Measurements from ENCODE around the gene SNN. TPM values are rescaled to one million over a fixed set of nuclear protein-coding genes. Genes with fewer than 3 reads are reported as not detected.

SNN gene
- total RNA-seq, 1 experiment from 2014 or later, result 65.2 TPM

DNA sequence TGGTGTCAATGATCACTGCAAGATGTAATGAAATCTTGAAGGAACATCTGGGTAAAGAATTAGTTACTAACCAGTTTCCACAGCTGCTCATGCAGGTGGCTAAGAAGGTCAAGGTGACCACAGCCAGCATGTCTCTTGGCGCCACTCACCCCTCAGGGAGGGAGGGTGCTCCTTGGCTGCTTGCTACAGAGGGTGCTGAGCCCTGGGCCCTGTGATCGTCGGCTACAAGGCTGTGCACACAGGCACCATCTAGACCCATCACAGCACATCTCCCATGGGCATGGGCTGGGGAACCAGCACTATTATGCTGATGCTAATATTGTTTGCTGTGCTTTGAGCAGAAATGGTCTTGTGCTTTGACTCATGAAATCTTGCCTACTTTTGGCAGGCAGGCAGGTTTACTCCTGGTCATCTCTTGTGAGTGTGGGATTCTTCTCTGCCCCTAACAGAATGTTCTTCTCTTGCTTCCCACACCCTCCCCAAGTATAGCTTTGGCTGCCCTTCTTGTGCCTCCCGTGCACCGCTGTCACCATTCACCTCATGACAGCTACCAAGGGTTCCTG, 38.0 kb downstream of the SNN start (continued):
- TF ChIP-seq HMGA2 (CRISPR knock-in tag; IDR thresholded peaks at IDR 0.05) (no peak), SMAD4 (CRISPR knock-in tag; IDR thresholded peaks at IDR 0.05) (no peak), OVOL2 (CRISPR knock-in tag; IDR thresholded peaks at IDR 0.05; ENCODE audit: borderline replicate concordance) (no peak)

DNA sequence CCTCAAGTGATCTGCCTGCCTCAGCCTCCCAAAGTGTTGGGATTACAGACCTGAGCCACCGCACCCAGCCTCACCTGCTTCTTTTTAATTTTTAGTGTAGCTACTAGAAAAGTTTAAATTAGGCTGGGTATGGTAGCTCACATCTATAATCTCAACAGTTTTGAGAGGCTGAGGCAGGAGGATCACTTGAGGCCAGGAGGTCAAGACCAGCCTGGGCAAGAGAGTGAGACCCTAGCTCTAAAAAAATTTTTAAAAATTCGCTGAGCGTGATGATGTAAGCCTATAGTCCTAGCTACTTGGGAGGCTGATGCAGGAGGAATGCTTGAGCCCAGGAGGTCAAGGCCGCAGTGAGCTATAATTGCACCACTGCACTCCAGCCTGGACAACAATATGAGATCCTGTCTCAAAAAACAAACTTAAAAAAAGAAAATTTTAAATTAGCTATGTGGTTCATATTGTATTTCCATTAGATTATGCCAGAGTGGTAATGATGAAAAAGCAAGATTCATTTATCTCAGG, 39.5 kb downstream of the SNN start:
- CTCF ChIA-PET, result interaction anchor here (1.1 to 1.4 kb wide), 2 partner anchors 10 to 360 kb away, joined by 3 to 4 read pairs; no protein-coding TSS in a partner anchor
- H3K27me3 Mint-ChIP-seq (ENCODE audit: low read depth), result no peaks in the 10 kb centered on the region
- no peak for TF ChIP-seq ZNF232 (CRISPR knock-in tag; IDR thresholded peaks at IDR 0.05)
- no peak overlapping the region for H3K4me3 Mint-ChIP-seq
- H3K4me1 Mint-ChIP-seq, result no peaks in the 10 kb centered on the region
- ATAC-seq (no peak), DNase-seq (ENCODE audit: low spot score) (no peak)
- H3K36me3 Mint-ChIP-seq, result no peaks in the 10 kb centered on the region; the same call in 1 of the 2 replicates
- POLR2A ChIA-PET, result no interaction called here
- no peaks in the 10 kb centered on the region for H3K9me3 Mint-ChIP-seq
- H3K27ac Mint-ChIP-seq, result no peak overlapping the region

DNA sequence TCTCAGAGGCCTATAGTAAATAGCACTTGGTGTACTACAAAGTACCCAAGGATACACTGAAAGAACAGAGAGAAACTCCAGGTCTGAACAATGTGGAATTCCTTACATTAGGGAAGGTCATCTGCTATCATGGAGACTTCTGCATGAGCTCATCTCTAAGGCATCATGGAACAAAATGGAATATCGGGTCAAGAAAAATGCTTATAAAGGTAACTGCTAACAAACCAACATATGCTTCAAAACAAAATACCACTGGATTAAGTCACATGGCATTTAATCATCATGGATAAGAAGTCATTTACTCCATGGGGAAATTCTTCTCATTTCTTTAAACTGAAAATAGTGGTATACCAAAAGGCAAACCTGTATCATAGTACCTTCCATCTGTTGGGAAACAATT, 40.2 kb downstream of the SNN start:
- Mint-ChIP-seq H3K9me3 (no peaks in the 10 kb centered on the region), H3K27ac (no peak overlapping the region), H3K36me3 (no peaks in the 10 kb centered on the region; the same call in 1 of the 2 replicates), H3K4me1 (no peaks in the 10 kb centered on the region), H3K27me3 (ENCODE audit: low read depth) (no peaks in the 10 kb centered on the region), H3K4me3 (no peak overlapping the region)
- ATAC-seq, result no peak
- no peak for DNase-seq (ENCODE audit: low spot score)
- TF ChIP-seq ZNF232 (CRISPR knock-in tag; IDR thresholded peaks at IDR 0.05) (no peak), ATF1 (CRISPR knock-in tag; IDR thresholded peaks at IDR 0.05) (no peak), ZNF416 (CRISPR knock-in tag; IDR thresholded peaks at IDR 0.05) (no peak), CBFB (CRISPR knock-in tag; IDR thresholded peaks at IDR 0.05; ENCODE audit: low read depth) (no peak), TEAD1 (CRISPR knock-in tag; IDR thresholded peaks at IDR 0.05) (no peak), JUN (CRISPR knock-in tag; IDR thresholded peaks at IDR 0.05) (no peak), RELA (CRISPR knock-in tag; IDR thresholded peaks at IDR 0.05; ENCODE audit: borderline replicate concordance) (no peak), GTF2I (CRISPR knock-in tag; conservative IDR thresholded peaks at IDR 0.05) (no peak), FOXP1 (CRISPR knock-in tag; IDR thresholded peaks at IDR 0.05; ENCODE audit: borderline replicate concordance) (no peak), ZBTB21 (CRISPR knock-in tag; IDR thresholded peaks at IDR 0.05; ENCODE audit: borderline replicate concordance) (no peak), CREM (CRISPR knock-in tag; IDR thresholded peaks at IDR 0.05) (no peak), MXD4 (CRISPR knock-in tag; IDR thresholded peaks at IDR 0.05; ENCODE audit: borderline replicate concordance) (no peak), ESRRA (CRISPR knock-in tag; IDR thresholded peaks at IDR 0.05; ENCODE audit: borderline replicate concordance) (no peak), EMX1 (CRISPR knock-in tag; IDR thresholded peaks at IDR 0.05) (no peak)
- TF ChIP-seq, protein P1, sequence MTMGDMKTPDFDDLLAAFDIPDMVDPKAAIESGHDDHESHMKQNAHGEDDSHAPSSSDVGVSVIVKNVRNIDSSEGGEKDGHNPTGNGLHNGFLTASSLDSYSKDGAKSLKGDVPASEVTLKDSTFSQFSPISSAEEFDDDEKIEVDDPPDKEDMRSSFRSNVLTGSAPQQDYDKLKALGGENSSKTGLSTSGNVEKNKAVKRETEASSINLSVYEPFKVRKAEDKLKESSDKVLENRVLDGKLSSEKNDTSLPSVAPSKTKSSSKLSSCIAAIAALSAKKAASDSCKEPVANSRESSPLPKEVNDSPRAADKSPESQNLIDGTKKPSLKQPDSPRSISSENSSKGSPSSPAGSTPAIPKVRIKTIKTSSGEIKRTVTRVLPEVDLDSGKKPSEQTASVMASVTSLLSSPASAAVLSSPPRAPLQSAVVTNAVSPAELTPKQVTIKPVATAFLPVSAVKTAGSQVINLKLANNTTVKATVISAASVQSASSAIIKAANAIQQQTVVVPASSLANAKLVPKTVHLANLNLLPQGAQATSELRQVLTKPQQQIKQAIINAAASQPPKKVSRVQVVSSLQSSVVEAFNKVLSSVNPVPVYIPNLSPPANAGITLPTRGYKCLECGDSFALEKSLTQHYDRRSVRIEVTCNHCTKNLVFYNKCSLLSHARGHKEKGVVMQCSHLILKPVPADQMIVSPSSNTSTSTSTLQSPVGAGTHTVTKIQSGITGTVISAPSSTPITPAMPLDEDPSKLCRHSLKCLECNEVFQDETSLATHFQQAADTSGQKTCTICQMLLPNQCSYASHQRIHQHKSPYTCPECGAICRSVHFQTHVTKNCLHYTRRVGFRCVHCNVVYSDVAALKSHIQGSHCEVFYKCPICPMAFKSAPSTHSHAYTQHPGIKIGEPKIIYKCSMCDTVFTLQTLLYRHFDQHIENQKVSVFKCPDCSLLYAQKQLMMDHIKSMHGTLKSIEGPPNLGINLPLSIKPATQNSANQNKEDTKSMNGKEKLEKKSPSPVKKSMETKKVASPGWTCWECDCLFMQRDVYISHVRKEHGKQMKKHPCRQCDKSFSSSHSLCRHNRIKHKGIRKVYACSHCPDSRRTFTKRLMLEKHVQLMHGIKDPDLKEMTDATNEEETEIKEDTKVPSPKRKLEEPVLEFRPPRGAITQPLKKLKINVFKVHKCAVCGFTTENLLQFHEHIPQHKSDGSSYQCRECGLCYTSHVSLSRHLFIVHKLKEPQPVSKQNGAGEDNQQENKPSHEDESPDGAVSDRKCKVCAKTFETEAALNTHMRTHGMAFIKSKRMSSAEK (CRISPR knock-in tag; IDR thresholded peaks at IDR 0.05; ENCODE audit: borderline replicate concordance), result no peak
- TF ChIP-seq, protein P2, sequence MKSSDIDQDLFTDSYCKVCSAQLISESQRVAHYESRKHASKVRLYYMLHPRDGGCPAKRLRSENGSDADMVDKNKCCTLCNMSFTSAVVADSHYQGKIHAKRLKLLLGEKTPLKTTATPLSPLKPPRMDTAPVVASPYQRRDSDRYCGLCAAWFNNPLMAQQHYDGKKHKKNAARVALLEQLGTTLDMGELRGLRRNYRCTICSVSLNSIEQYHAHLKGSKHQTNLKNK (CRISPR knock-in tag; IDR thresholded peaks at IDR 0.05), result no peak
- TF ChIP-seq, protein P3, sequence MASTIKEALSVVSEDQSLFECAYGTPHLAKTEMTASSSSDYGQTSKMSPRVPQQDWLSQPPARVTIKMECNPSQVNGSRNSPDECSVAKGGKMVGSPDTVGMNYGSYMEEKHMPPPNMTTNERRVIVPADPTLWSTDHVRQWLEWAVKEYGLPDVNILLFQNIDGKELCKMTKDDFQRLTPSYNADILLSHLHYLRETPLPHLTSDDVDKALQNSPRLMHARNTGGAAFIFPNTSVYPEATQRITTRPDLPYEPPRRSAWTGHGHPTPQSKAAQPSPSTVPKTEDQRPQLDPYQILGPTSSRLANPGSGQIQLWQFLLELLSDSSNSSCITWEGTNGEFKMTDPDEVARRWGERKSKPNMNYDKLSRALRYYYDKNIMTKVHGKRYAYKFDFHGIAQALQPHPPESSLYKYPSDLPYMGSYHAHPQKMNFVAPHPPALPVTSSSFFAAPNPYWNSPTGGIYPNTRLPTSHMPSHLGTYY (CRISPR knock-in tag; IDR thresholded peaks at IDR 0.05), result no peak
- TF ChIP-seq, protein P4, sequence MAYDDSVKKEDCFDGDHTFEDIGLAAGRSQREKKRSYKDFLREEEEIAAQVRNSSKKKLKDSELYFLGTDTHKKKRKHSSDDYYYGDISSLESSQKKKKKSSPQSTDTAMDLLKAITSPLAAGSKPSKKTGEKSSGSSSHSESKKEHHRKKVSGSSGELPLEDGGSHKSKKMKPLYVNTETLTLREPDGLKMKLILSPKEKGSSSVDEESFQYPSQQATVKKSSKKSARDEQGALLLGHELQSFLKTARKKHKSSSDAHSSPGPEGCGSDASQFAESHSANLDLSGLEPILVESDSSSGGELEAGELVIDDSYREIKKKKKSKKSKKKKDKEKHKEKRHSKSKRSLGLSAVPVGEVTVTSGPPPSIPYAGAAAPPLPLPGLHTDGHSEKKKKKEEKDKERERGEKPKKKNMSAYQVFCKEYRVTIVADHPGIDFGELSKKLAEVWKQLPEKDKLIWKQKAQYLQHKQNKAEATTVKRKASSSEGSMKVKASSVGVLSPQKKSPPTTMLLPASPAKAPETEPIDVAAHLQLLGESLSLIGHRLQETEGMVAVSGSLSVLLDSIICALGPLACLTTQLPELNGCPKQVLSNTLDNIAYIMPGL (CRISPR knock-in tag; IDR thresholded peaks at IDR 0.05), result no peak
- TF ChIP-seq, protein P5, sequence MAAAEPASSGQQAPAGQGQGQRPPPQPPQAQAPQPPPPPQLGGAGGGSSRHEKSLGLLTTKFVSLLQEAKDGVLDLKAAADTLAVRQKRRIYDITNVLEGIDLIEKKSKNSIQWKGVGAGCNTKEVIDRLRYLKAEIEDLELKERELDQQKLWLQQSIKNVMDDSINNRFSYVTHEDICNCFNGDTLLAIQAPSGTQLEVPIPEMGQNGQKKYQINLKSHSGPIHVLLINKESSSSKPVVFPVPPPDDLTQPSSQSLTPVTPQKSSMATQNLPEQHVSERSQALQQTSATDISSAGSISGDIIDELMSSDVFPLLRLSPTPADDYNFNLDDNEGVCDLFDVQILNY (CRISPR knock-in tag; IDR thresholded peaks at IDR 0.05), result no peak
- TF ChIP-seq, protein P6, sequence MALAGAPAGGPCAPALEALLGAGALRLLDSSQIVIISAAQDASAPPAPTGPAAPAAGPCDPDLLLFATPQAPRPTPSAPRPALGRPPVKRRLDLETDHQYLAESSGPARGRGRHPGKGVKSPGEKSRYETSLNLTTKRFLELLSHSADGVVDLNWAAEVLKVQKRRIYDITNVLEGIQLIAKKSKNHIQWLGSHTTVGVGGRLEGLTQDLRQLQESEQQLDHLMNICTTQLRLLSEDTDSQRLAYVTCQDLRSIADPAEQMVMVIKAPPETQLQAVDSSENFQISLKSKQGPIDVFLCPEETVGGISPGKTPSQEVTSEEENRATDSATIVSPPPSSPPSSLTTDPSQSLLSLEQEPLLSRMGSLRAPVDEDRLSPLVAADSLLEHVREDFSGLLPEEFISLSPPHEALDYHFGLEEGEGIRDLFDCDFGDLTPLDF (CRISPR knock-in tag; IDR thresholded peaks at IDR 0.05), result no peak
- POLR2A ChIA-PET, result no interaction called here
- CTCF ChIA-PET, result interaction anchor here (1.1 to 1.4 kb wide), 2 partner anchors 176 to 359 kb away, joined by 3 to 4 read pairs; no protein-coding TSS in a partner anchor
